Measurements from ENCODE around the gene NDUFA3.

NDUFA3 gene

GRCh38 chr19:54138489-54139256, 36.0 kb downstream of the NDUFA3 start:
- DNase-seq, result no peak

GRCh38 chr19:54141356-54141755, 38.7 kb downstream of the NDUFA3 start:
- no peak for DNase-seq

GRCh38 chr19:54142166-54142780, 39.6 kb downstream of the NDUFA3 start:
- no peak for DNase-seq

GRCh38 chr19:54145541-54146158, 43.0 kb downstream of the NDUFA3 start:
- no peak for DNase-seq

GRCh38 chr19:54147676-54148075, 45.0 kb downstream of the NDUFA3 start:
- DNase-seq, result no peak

- no peak for DNase-seq
Observed at GRCh38 chr19:54148158-54148557, 45.5 kb downstream of the NDUFA3 start.

- no peak for DNase-seq
Observed at GRCh38 chr19:54149021-54149812, 46.6 kb downstream of the NDUFA3 start.

GRCh38 chr19:54151362-54152035, 48.8 kb downstream of the NDUFA3 start:
- DNase-seq, result no peak

- DNase-seq, result no peak
Observed at GRCh38 chr19:54152267-54152666, 49.6 kb downstream of the NDUFA3 start.

- no peak for DNase-seq
Observed at GRCh38 chr19:54152878-54153524, 50.3 kb downstream of the NDUFA3 start.

- DNase-seq, result no peak
Observed at GRCh38 chr19:54153731-54154326, 51.2 kb downstream of the NDUFA3 start.

GRCh38 chr19:54154603-54155345, 52.1 kb downstream of the NDUFA3 start:
- DNase-seq, result no peak

GRCh38 chr19:54155694-54156093, 53.0 kb downstream of the NDUFA3 start:
- no peak for DNase-seq

GRCh38 chr19:54156490-54156889, 53.8 kb downstream of the NDUFA3 start:
- DNase-seq, result no peak

GRCh38 chr19:54156953-54157352, 54.3 kb downstream of the NDUFA3 start:
- DNase-seq, result no peak
